Stimulated activated CD8-positive, alpha-beta memory T cell treated with anti-CD3 and anti-CD28 coated beads, Interleukin-7, amount 100 ng/mL, for 4 hours (primary cell): ENCODE measurements around the gene AURKAIP1.
"Not testable (repeated sequence)": the region's sequence is repeated elsewhere in the genome, so short reads cannot be mapped to it uniquely, and the experiment has no call there.

ENCODE experiments used
- DNase-seq, 2 donors: peaks; one replicate each; pipeline ENCODE4 v3.0.0-alpha.2; 2020; ENCODE audit warnings: low read depth in 2 of 2

AURKAIP1 gene

GRCh38 chr1:1387098-1388077 lies 12.4 kb upstream of the AURKAIP1 start:
- no peak for DNase-seq

GRCh38 chr1:1385931-1386330 lies 10.9 kb upstream of the AURKAIP1 start:
- DNase-seq = no peak

- not testable (repeated sequence) for DNase-seq
These were observed 10.3 kb upstream of the AURKAIP1 start for GRCh38 chr1:1385339-1385738.

- no peak for DNase-seq
These were observed 6.3 kb upstream of the AURKAIP1 start for GRCh38 chr1:1381294-1381693.

DNA sequence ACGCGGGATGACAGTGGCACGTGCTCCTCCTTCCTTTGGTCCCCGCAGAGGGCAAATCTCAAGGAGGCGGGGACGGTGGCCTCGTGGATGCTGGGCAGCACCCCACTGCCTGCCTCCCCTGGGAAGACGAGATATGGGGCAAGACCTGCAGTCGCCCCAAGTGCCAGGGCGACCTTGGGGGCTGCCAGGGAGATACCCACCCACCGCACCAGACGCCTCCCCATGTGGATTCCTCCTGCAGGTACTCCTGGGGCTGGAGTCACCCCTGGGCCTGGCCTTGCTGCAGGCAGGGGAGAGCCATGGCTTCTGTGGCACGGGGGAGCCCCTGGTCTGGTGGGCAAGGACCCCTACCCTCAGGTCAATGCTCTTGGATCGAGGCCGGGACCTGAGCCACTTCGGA lies 5.9 kb upstream of the AURKAIP1 start:
- no peak for DNase-seq

- no peak for DNase-seq
These were observed 2.7 kb upstream of the AURKAIP1 start for GRCh38 chr1:1377540-1378205.

DNA sequence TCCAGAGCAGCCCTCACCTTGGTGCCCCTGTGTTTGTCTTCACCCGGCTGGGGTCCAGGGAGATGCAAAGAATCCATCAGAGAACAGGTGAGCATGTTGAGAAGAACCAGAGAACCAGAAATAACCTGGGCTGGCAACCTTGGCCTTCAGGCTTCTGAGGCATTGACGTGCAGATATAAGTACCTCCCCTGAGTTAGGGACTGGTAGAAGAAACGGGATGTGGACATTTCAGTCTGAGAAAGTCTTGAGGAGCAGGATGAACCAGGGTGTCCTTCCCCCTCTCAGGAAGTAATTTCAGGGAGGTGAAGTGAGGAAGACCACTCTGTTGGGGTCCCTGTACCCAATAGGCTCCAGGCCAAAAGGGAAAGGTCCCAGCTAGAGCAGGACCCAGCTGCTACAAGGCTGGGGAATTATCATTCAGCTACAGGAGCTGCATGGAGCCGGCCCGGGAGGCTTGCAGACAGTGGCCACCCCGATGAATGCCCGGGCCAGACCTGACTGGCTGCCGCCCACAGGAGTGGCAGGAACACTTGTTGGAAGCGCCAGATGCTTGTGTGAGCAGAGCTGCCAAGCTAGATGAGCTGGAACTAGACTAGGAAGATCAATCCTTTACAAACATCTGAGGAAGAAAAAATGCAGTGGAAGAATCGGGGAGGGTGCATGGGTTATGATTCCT lies 1.7 kb upstream of the AURKAIP1 start:
- DNase-seq = no peak

DNA sequence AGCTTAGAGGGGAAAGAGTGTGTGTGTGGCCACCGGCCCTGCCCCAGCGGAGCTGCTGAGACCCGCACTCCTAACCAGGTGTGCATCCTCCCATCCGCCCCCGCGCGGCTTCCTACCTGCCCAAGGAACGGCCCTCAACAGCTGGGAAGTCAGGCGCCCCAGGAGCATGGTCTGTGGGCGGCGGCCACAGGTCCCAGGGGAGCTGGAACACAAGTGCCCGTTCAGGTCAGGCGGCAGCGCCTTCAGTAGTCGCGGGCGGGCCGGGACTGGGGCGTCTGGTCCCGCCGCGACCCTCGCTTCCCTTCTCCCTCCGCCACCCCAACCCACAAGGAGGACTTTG lies 448 bp downstream of the AURKAIP1 start:
- no peak for DNase-seq

DNA sequence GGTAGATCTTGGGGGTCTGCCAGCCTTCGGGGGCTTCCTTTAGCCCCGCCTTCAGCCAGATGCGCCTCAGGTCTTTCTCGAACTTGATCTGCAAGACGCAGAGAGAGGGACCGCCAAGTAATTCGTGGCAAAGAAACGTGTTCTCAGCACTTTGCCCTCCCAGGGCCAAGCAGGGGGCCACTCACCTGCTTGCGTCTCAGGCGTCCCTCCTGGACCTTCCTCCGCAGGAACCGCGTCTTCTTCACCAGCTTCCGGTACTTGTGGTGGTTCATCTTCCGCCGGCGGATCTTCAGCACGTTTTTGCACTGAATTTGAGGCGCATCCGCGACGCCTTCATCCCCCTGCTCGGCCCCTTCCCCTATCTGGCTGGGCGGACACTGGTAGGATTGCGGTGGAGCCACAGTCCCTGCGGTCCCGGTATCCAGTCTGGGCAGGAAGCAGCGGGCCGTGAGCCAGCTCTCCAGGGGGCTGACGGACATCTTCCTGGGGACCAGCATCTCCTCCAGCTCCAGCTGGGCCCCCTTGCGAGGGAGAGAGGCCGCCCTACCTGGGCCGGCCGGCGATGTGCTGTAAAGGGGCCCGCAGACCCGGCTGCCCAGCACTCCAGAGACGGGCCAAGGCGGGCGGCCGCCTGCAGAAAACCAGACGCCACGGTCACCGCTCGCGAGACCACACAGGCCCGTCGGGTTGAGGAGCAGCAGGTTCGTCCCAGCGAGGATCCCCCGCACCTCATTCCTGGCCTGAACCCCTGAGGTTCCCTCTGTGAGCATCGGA lies 1.0 kb downstream of the AURKAIP1 start:
- no peak for DNase-seq

GRCh38 chr1:1373051-1373814 lies 1.8 kb downstream of the AURKAIP1 start:
- no peak for DNase-seq

- DNase-seq = peak; percentile 47 to 60
These were observed 3.0 kb downstream of the AURKAIP1 start for GRCh38 chr1:1371746-1372711.

GRCh38 chr1:1371364-1371745 lies 3.7 kb downstream of the AURKAIP1 start:
- peak; percentile 39 to 43 for DNase-seq

- no peak for DNase-seq
These were observed 4.2 kb downstream of the AURKAIP1 start for GRCh38 chr1:1370771-1371300.

- not testable (repeated sequence) for DNase-seq
These were observed 4.9 kb downstream of the AURKAIP1 start for GRCh38 chr1:1370094-1370493.

DNA sequence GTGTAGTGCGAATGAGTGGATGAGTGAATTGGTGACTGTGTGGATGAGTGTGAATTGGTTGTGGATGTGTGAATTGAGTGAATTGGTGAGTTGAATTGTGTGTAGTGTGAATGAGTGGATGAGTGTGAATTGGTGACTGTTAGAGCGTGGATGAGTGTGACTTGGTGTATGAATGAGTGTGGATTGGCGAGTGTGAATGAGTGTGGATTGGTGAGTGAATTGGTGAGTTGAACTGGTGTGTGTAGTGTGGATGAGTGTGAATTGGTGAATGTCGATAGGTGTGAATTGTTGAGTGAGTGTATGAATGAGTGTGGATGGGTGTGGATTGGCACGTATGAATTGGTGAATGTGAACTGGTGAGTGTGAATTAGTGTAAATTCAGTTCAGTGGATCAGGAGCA lies 7.7 kb downstream of the AURKAIP1 start:
- DNase-seq = no peak

DNA sequence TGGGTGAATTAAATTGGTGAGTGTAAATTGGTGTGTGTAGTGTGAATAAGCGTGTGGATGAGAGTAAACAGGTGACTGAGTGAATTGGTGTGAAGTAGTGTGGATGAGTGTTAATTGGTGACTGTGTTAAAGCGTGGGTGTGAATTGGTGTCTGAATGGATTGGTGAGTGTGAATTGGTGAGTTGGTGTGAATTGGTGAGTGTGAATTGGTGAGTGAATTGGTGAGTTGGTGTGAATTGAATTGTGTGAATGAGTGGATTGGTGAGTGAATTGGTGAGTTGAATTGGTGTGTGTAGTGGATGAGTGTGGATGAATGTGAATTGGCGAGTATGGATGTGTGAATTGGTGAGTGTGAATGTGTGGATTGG lies 8.3 kb downstream of the AURKAIP1 start:
- no peak for DNase-seq

GRCh38 chr1:1365875-1366698 lies 8.9 kb downstream of the AURKAIP1 start:
- DNase-seq = no peak

GRCh38 chr1:1364266-1364665 lies 10.7 kb downstream of the AURKAIP1 start:
- DNase-seq = no peak

GRCh38 chr1:1361982-1362423 lies 13.0 kb downstream of the AURKAIP1 start:
- DNase-seq = no peak
